Stimulated activated CD4-positive, alpha-beta T cell treated with anti-CD3 and anti-CD28 coated beads, Interleukin-12 subunit alpha, Interleukin-12 subunit beta, amount 100 ng/mL, for 24 hours (primary cell): ENCODE measurements around the gene LBHD2.

Experiments used
- DNase-seq, 2 experiments: peaks; one replicate each; pipeline ENCODE4 v3.0.0-alpha.2; 2020; ENCODE audit warnings: low read depth in 2 of 2

Gene LBHD2

GRCh38 chr14:103090481-103091020 lies 6.5 kb downstream of the LBHD2 start:
- no peak for DNase-seq

- DNase-seq = peak; percentile 51 to 71
These were observed 7.3 kb downstream of the LBHD2 start for GRCh38 chr14:103091041-103091882.

- no peak for DNase-seq
These were observed 7.8 kb downstream of the LBHD2 start for GRCh38 chr14:103091883-103092222.

GRCh38 chr14:103093856-103094405 lies 9.9 kb downstream of the LBHD2 start:
- DNase-seq = no peak

GRCh38 chr14:103094406-103095209 lies 10.6 kb downstream of the LBHD2 start, which contains the start of gene EXOC3L4:
TSS of gene EXOC3L4 (plus strand) at chr14:103094725. CDS start at chr14:103100220, 5,495 bp downstream.
- DNase-seq = no peak

GRCh38 chr14:103095210-103095778 lies 11.3 kb downstream of the LBHD2 start:
- DNase-seq = no peak

- no peak for DNase-seq
These were observed 12.4 kb downstream of the LBHD2 start for GRCh38 chr14:103096387-103096786.

- no peak for DNase-seq
These were observed 13.4 kb downstream of the LBHD2 start for GRCh38 chr14:103097244-103097993.

- DNase-seq = no peak
These were observed 14.3 kb downstream of the LBHD2 start for GRCh38 chr14:103097994-103098957.

- DNase-seq = no peak
These were observed 15.2 kb downstream of the LBHD2 start for GRCh38 chr14:103099081-103099732.

GRCh38 chr14:103099733-103100280 lies 15.8 kb downstream of the LBHD2 start:
- no peak for DNase-seq

- no peak for DNase-seq
These were observed 16.5 kb downstream of the LBHD2 start for GRCh38 chr14:103100281-103101121.

GRCh38 chr14:103101257-103101962 lies 17.4 kb downstream of the LBHD2 start:
- no peak for DNase-seq

- no peak for DNase-seq
These were observed 18.1 kb downstream of the LBHD2 start for GRCh38 chr14:103101963-103102688.

GRCh38 chr14:103102689-103103260 lies 18.8 kb downstream of the LBHD2 start:
- DNase-seq = no peak
